IMR-90 (cell line): Measurements from ENCODE around the gene SNRPD3. TPM values are rescaled to one million over a fixed set of nuclear protein-coding genes. Genes with fewer than 3 reads are reported as not detected.

Experiments used
- ATAC-seq: fragments of 200-7000 bp; cut with Tn5 transposase; 2 replicates; pipeline ENCODE4 v1.9.1; 2020; ENCODE audit warnings: low read depth, mild to moderate bottlenecking, moderate library complexity
- BruUV-seq: library from RNA; stranded (reverse); fragments of 400-500 nt; replicated peaks from 2 replicates; lab custom pipeline; 2021; lab: Mats Ljungman, UMichigan
- CTCF ChIA-PET: fragments of 300-600 bp; formaldehyde crosslinking; extraction: SDS; loops from one replicate; lab custom pipeline; 2021; ENCODE audit warnings: antibody characterized with exemption; lab: Yijun Ruan, JAX
- POLR2A ChIA-PET: fragments of 300-600 bp; sonication (Branson Sonifier 250); formaldehyde crosslinking; loops from one replicate; lab custom pipeline; 2022; ENCODE audit warnings: antibody characterized with exemption; ENCODE audit not compliant: unreplicated experiment; lab: Charles Lee
- DNase-seq: peaks from one replicate; pipeline ENCODE4 v3.0.0; 2013
- H2AFZ ChIP-seq: replicated peaks from 2 replicates; pipeline ENCODE3; 2013; ENCODE audit warnings: low read length, mild to moderate bottlenecking; ENCODE audit not compliant: poor library complexity
- H2AK5ac ChIP-seq: 2 replicates; pipeline ENCODE4 v1.6.1; 2013; ENCODE audit warnings: low read depth, low read length, inconsistent platforms
- H2AK9ac ChIP-seq: replicated peaks from 2 replicates; pipeline ENCODE3; 2013; ENCODE audit warnings: mild to moderate bottlenecking, low read depth, low read length, moderate library complexity; ENCODE audit not compliant: poor library complexity
- H2BK120ac ChIP-seq: 2 replicates; pipeline ENCODE4 v1.6.1; 2013; ENCODE audit warnings: low read depth, low read length, inconsistent platforms
- H2BK15ac ChIP-seq: 3 replicates; pipeline ENCODE4 v1.6.1; 2013; ENCODE audit warnings: low read depth, low read length, inconsistent platforms
- H2BK20ac ChIP-seq: 2 replicates; pipeline ENCODE4 v1.6.1; 2013; ENCODE audit warnings: low read depth, mild to moderate bottlenecking, inconsistent platforms, low read length, moderate library complexity
- H2BK5ac ChIP-seq: 2 replicates; pipeline ENCODE4 v1.6.1; 2013; ENCODE audit warnings: mild to moderate bottlenecking, low read depth, low read length, inconsistent platforms; ENCODE audit not compliant: poor library complexity, severe bottlenecking
- H3K14ac ChIP-seq: replicated peaks from 2 replicates; pipeline ENCODE4 v1.6.1; 2013; ENCODE audit warnings: low read depth, low read length, inconsistent platforms
- H3K18ac ChIP-seq: 2 replicates; pipeline ENCODE4 v1.6.1; 2013; ENCODE audit warnings: low read depth, low read length, control low read depth
- H3K23ac ChIP-seq: 2 replicates; pipeline ENCODE4 v1.6.1; 2013; ENCODE audit warnings: low read depth, low read length, inconsistent platforms
- H3K27ac ChIP-seq: 2 replicates; pipeline ENCODE4 v1.5.1; 2013; ENCODE audit warnings: mild to moderate bottlenecking, control low read depth, low read length; ENCODE audit not compliant: insufficient read depth
- H3K27me3 ChIP-seq: 2 replicates; pipeline ENCODE4 v1.6.1; 2013; ENCODE audit warnings: low read length; ENCODE audit not compliant: control insufficient read depth, insufficient read depth
- H3K36me3 ChIP-seq: 2 replicates; pipeline ENCODE4 v1.6.1; 2013; ENCODE audit warnings: low read length, mixed read lengths; ENCODE audit not compliant: control insufficient read depth, insufficient read depth
- H3K4ac ChIP-seq: 2 replicates; pipeline ENCODE4 v1.6.1; 2013; ENCODE audit warnings: low read depth, low read length, inconsistent platforms
- H3K4me1 ChIP-seq: 2 replicates; pipeline ENCODE4 v1.6.1; 2013; ENCODE audit warnings: low read length, mixed read lengths; ENCODE audit not compliant: control insufficient read depth, insufficient read depth
- H3K4me2 ChIP-seq: 2 replicates; pipeline ENCODE4 v1.6.1; 2013; ENCODE audit warnings: low read depth, mild to moderate bottlenecking, control low read depth, low read length, moderate library complexity
- H3K4me3 ChIP-seq: 2 replicates; pipeline ENCODE4 v1.5.1; 2013; ENCODE audit warnings: low read depth, mild to moderate bottlenecking, control low read depth, low read length, moderate library complexity; ENCODE audit not compliant: insufficient read depth
- H3K56ac ChIP-seq: 2 replicates; pipeline ENCODE4 v1.6.1; 2013; ENCODE audit warnings: low read length, inconsistent platforms; ENCODE audit not compliant: insufficient read depth; ENCODE audit errors: extremely low read depth
- H3K79me1 ChIP-seq, 2 experiments: 2 replicates each; pipeline ENCODE4 v1.6.1; 2013; ENCODE audit warnings: low read length in 2 of 2, inconsistent platforms in 1 of 2, low read depth in 1 of 2
- H3K9ac ChIP-seq: 2 replicates; pipeline ENCODE4 v1.6.1; 2013; ENCODE audit warnings: low read depth, low read length, control low read depth
- H3K9me1 ChIP-seq: 2 replicates; pipeline ENCODE4 v1.6.1; 2013; ENCODE audit warnings: low read length, inconsistent platforms; ENCODE audit not compliant: insufficient read depth
- H3K9me3 ChIP-seq: 2 replicates; pipeline ENCODE4 v1.6.1; 2013; ENCODE audit warnings: low read length; ENCODE audit not compliant: control insufficient read depth, insufficient read depth
- H4K20me1 ChIP-seq: 2 replicates; pipeline ENCODE4 v1.6.1; 2013; ENCODE audit warnings: low read length, inconsistent platforms; ENCODE audit not compliant: insufficient read depth
- H4K5ac ChIP-seq: 2 replicates; pipeline ENCODE4 v1.6.1; 2013; ENCODE audit warnings: mild to moderate bottlenecking, low read depth, low read length, control low read depth
- H4K8ac ChIP-seq, 2 experiments: 2 replicates each; pipeline ENCODE4 v1.6.1; 2013; ENCODE audit warnings: low read depth in 2 of 2, low read length in 2 of 2, control low read depth in 1 of 2, inconsistent platforms in 1 of 2
- H4K91ac ChIP-seq: 2 replicates; pipeline ENCODE4 v1.6.1; 2013; ENCODE audit warnings: low read depth, low read length, inconsistent platforms; ENCODE audit not compliant: insufficient read depth
- BHLHE40 ChIP-seq: fragments of 150-350 bp; IDR thresholded peaks from 2 replicates; pipeline ENCODE4 v1.6.1; 2016; ENCODE audit warnings: mild to moderate bottlenecking, low read depth, low read length
- CHD1 ChIP-seq: IDR thresholded peaks from 2 replicates; pipeline ENCODE4 v1.6.1; 2012; ENCODE audit warnings: low read depth, low read length, improper control_type of control experiment
- FOS ChIP-seq: fragments of 150-350 bp; IDR thresholded peaks from 2 replicates; pipeline ENCODE4 v1.6.1; 2016; ENCODE audit warnings: low read depth, low read length
- MAZ ChIP-seq: IDR thresholded peaks from 2 replicates; pipeline ENCODE4 v1.6.1; 2012; ENCODE audit warnings: low read depth, mild to moderate bottlenecking, low read length, improper control_type of control experiment, moderate library complexity, borderline replicate concordance
- MXI1 ChIP-seq: IDR thresholded peaks from 2 replicates; pipeline ENCODE4 v1.6.1; 2012; ENCODE audit warnings: low read depth, mild to moderate bottlenecking, low read length, moderate library complexity, borderline replicate concordance
- NFE2L2 ChIP-seq: fragments of 150-350 bp; IDR thresholded peaks from 2 replicates; pipeline ENCODE4 v1.6.1; 2016; ENCODE audit warnings: low read depth, mild to moderate bottlenecking, low read length
- WGBS, 2 experiments: methylation state at CpG; one replicate each; pipeline versions ENCODE4 v1.1.5 to v1.1.7; 2013; ENCODE audit warnings: missing lambda C conversion rate in 2 of 2; ENCODE audit not compliant: insufficient read length in 1 of 2; ENCODE audit errors: extremely low coverage in 2 of 2; 5-methylcytosine and 5-hydroxymethylcytosine counted together
- dilution Hi-C: fragments of 300-500 bp; cut with HindIII; formaldehyde crosslinking; loops from one replicate; pipeline ENCODE4 v1.14.3; 2018; ENCODE audit warnings: low sequenced_read_pairs; ENCODE audit not compliant: unreplicated experiment
- in situ Hi-C: fragments of 300-500 bp; cut with MboI; formaldehyde crosslinking; loops from 3 replicates; pipeline ENCODE4 v1.14.3; 2019; ENCODE audit warnings: low sequenced_read_pairs, inconsistent platforms, mixed read lengths
- intact Hi-C: fragments of 100-400 bp; cut with micrococcal nuclease; formaldehyde crosslinking; loops from 2 replicates; pipeline ENCODE4 v1.10.0; 2022
- polyA plus RNA-seq, 3 experiments: library from polyadenylated mRNA; depleted of rRNA; stranded (reverse); fragments of >200 nt; gene quantifications; 2 replicates each; pipeline ENCODE4 v1.2.3, GENCODE V29; 2012; ENCODE audit warnings: low replicate concordance in 1 of 3
- total RNA-seq: library from RNA; depleted of rRNA; stranded (reverse); fragments of >200 nt; gene quantifications from 2 replicates; pipeline ENCODE4 v1.2.3, GENCODE V29; 2012

The SNRPD3 gene
- total and polyA plus RNA-seq, 2 of the 4 experiments (the other 2 are of a cell fraction), result 158 to 283 TPM

DNA sequence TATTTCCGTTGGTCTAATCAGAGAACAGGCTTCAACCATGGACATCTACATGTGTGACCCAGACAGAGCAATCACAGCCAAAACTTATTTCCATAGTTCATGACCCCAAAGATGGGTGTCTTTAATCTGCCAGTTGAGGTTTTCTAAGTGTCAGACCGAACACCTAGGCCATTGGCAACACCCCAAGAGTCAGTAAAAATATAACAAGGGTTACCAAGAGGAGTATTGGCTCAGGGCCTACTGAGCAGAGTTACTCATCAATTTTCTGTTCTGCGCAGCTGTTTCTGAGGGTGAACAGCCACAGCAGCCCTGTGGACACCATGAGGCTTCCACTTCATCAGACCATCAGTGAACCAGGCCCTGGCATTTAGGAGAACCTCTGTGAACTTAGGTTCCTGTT is 19.7 kb upstream of the SNRPD3 start:
- dilution Hi-C loops, result no loop called here
- Histone ChIP-seq H2BK20ac (no peak overlapping the region), H2AK9ac (no peak overlapping the region), H4K5ac (no peak overlapping the region), H3K79me1 (0 out of 4 replicates have a peak, but pooled peaks cover 0 to 3% of the 10 kb centered on the region in 2 experiments), H3K4me2 (no peak overlapping the region), H2BK5ac (no peak overlapping the region), H3K14ac (no peak overlapping the region), H3K4me1 (no peaks in the 10 kb centered on the region), H3K18ac (no peak overlapping the region), H3K9me3 (no peaks in the 10 kb centered on the region), H3K27ac (no peak overlapping the region), H3K27me3 (peaks cover 6% of the 10 kb centered on the region), H3K4ac (no peak overlapping the region), H2BK120ac (no peak overlapping the region), H4K91ac (no peak overlapping the region), H2AFZ (no peak overlapping the region), H4K20me1 (no peaks in the 10 kb centered on the region), H2BK15ac (no peak overlapping the region), H3K56ac (no peak overlapping the region), H3K36me3 (peaks cover 12% of the 10 kb centered on the region; the same call in 1 of the 2 replicates), H4K8ac (no peak overlapping the region), H3K4me3 (no peak overlapping the region), H2AK5ac (no peak overlapping the region), H3K9me1 (peaks cover 6% of the 10 kb centered on the region; the same call in 1 of the 2 replicates), H3K23ac (no peak overlapping the region), H3K9ac (no peak overlapping the region)
- ChIA-PET POLR2A (no interaction called here), CTCF (interaction anchor here (0.6 kb wide), 1 partner anchor 20 kb away, joined by 4 read pairs; the partner anchor contains the start of gene SNRPD3)
- no peak for ATAC-seq
- intact Hi-C loops, result no loop called here
- no CpG with 5 or more reads among the region's 3 CpGs for WGBS, 2 experiments
- TF ChIP-seq BHLHE40, result no peak
- no peak for TF ChIP-seq FOS
- TF ChIP-seq NFE2L2, result no peak
- TF ChIP-seq CHD1, result no peak
- no peak for TF ChIP-seq MAZ
- no peak for TF ChIP-seq MXI1
- in situ Hi-C loops, result no loop called here
- no peak for DNase-seq
- no TSS peak for BruUV-seq
